GM18502 (cell line): Measurements from ENCODE around the gene CLIC4.
"Not testable (repeated sequence)": the region's sequence is repeated elsewhere in the genome, so short reads cannot be mapped to it uniquely, and the experiment has no call there.

ENCODE experiments used
- ATAC-seq: cut with Tn5 transposase; IDR thresholded peaks from one replicate; pipeline ENCODE4 v1.9.1; 2021; ENCODE audit warnings: mild to moderate bottlenecking; ENCODE audit not compliant: unreplicated experiment, poor library complexity

The CLIC4 gene

GRCh38 chr1:24769656-24770651 is 24.7 kb downstream of the CLIC4 start:
- no peak for ATAC-seq

GRCh38 chr1:24770881-24771280 is 25.6 kb downstream of the CLIC4 start:
- no peak for ATAC-seq

- ATAC-seq = no peak
These were observed 26.3 kb downstream of the CLIC4 start for GRCh38 chr1:24771574-24771973.

- ATAC-seq = no peak
These were observed 28.4 kb downstream of the CLIC4 start for GRCh38 chr1:24773618-24774017.

- no peak for ATAC-seq
These were observed 30.1 kb downstream of the CLIC4 start for GRCh38 chr1:24775348-24775747.

GRCh38 chr1:24775916-24776315 is 30.7 kb downstream of the CLIC4 start:
- ATAC-seq = no peak

GRCh38 chr1:24776821-24777220 is 31.6 kb downstream of the CLIC4 start:
- no peak for ATAC-seq

- ATAC-seq = no peak
These were observed 32.9 kb downstream of the CLIC4 start for GRCh38 chr1:24778141-24778540.

- ATAC-seq = not testable (repeated sequence)
These were observed 34.0 kb downstream of the CLIC4 start for GRCh38 chr1:24779199-24779598.

- ATAC-seq = no peak
These were observed 34.6 kb downstream of the CLIC4 start for GRCh38 chr1:24779689-24780464.

GRCh38 chr1:24780626-24781025 is 35.4 kb downstream of the CLIC4 start:
- ATAC-seq = not testable (repeated sequence)

- ATAC-seq = no peak
These were observed 37.4 kb downstream of the CLIC4 start for GRCh38 chr1:24782689-24783088.

- ATAC-seq = no peak
These were observed 38.5 kb downstream of the CLIC4 start for GRCh38 chr1:24783713-24784112.

GRCh38 chr1:24786191-24786590 is 40.9 kb downstream of the CLIC4 start:
- no peak for ATAC-seq

GRCh38 chr1:24790490-24790889 is 45.2 kb downstream of the CLIC4 start:
- ATAC-seq = no peak

GRCh38 chr1:24793447-24794129 is 48.3 kb downstream of the CLIC4 start:
- ATAC-seq = no peak

GRCh38 chr1:24794130-24794502 is 48.9 kb downstream of the CLIC4 start:
- not testable (repeated sequence) for ATAC-seq

- no peak for ATAC-seq
These were observed 50.0 kb downstream of the CLIC4 start for GRCh38 chr1:24795236-24795635.

- no peak for ATAC-seq
These were observed 51.3 kb downstream of the CLIC4 start for GRCh38 chr1:24796524-24796923.

GRCh38 chr1:24799242-24799641 is 54.0 kb downstream of the CLIC4 start:
- not testable (repeated sequence) for ATAC-seq

- ATAC-seq = no peak
These were observed 55.9 kb downstream of the CLIC4 start for GRCh38 chr1:24801176-24801575.
